GM12874 (cell line): ENCODE data around the gene HIRA.

Source experiments
- CTCF ChIP-seq: IDR thresholded peaks from 2 replicates; pipeline ENCODE4 v1.5.1; 2011; ENCODE audit warnings: low read depth, mild to moderate bottlenecking, control low read depth, low read length, moderate library complexity; ENCODE audit not compliant: insufficient read depth

The HIRA gene

DNA sequence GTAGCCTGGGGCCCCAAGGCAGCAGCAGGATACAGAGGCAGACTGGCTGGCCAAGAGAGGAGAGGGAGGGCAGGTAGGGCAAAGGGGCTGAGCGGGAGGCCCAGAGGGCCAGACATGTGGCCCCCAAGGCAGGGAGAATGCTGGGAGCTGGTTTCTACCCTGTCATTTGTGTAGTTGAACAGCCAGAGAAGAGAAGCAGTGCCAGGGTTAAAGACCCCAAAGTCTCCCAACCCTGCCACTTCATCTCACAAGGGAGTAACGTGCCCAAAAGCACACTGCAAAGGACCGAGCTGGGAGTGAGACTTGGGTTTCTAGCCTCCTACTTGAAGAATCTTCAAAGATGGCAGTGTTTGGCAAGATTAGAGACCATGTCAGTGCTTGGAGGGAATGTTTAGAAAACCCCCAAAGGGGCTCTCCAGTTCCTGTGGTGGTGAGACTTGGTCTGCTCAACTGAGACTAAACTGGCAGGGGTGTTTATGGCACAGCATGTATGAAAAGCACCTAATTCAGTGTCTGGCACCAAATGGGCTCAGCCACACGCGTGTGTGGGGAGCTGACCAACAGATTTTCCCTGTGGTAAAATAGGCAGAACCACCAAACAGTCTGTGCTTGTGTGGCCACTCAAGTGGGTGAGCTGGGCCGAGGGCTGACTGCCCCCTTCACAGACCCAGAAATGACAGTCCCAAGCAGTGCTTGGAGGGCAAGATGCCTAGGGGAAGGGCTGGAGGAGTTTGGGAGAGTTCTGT, 71.8 kb downstream of the HIRA start:
- no peak for TF ChIP-seq CTCF

DNA sequence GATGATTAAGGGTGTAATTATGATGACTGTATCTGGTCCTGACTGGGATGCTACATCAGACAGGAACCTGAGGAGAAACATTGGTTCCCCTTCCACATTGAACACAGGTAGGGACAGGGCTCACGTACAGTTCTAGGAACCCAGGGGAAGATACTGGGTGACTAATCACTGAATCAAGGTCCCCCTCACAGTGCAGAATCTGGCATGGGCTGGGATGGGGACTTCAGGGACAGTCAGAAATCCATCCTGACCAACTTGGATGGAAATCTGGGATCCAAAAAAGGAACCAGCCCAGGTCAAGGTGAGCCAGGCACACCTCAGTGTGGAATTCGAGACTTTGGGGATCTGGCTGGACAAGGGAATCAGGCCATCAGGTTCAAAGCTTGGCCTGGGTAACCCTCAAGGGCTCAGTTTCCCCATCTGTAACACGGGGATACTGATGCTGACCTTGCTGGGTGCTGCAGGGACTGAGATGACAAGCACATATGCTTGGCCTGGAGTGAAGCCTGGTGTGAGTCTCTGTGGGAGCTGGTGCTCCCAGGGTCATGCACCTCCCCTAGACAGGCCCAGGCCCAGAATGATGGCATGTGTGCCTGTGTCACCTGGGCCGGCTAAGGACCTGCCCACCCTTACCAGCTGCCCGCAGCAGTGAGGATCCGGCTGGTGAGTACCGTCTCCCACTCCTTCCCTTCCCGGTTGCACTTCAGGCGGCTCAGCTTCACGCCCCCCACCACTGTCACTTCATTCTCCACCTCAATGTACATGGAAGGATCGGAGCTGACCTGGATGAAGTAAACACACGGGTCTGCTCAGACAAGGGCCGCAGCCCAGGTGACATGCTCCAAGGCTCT, 72.6 kb downstream of the HIRA start:
- TF ChIP-seq CTCF, result no peak

DNA sequence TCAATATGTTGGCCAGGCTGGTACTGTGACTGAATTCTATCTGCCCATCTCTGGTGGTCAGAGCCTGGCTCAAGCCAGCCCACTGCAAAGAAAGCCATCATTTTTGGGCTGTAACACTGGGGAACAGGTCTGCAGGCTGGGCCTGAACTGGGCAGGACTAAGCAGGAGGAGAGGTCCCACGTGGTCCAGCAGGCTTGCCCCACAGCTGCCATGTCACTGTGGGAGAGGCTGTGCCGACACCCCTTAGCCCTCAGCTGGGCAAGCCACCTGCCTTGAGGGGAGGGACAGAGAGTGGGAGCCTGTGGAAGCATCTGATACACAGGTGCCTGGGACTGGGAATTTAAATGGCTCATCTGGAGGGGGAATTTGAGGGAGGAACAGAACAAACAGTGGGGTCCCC, 73.3 kb downstream of the HIRA start:
- TF ChIP-seq CTCF, result no peak

GRCh38 chr22:19357270-19358105, 74.0 kb downstream of the HIRA start:
- no peak for TF ChIP-seq CTCF

DNA sequence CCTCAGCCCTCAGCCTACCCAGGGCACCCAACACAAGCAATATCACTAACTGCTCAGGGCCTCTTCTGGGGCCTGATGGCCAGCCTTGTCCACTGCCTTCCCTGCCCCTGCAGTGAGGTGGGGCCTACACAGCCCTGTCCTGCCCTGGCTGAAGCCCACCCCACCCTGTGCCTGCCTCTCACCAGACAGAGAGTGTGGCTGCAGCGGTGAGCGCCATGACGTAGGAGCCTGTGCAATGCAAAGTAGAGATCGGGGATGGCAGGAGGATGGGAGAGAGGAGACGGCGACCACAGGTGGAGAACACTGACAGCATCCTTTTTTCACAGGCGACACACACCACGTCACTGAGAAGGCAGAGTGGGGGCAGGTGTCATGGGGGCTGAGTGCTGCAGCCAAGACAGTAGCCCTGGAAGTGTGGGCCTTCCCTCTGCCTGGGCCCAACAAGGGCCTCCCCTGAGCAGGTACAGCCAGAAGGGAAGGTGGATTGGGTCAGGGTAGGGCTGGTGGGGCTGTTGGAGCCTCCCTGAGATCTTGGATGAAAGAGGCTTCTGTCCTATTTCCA, 74.7 kb downstream of the HIRA start:
- no peak for TF ChIP-seq CTCF

- no peak for TF ChIP-seq CTCF
These were observed 75.9 kb downstream of the HIRA start for GRCh38 chr22:19355413-19356157.
